Measurements from ENCODE around the gene EIF2B4.

The EIF2B4 gene

GRCh38 chr2:27376866-27377617, 6.9 kb upstream of the EIF2B4 start:
- WGBS, 2 experiments = 83 to 85% methylated on average over 10 of the region's 10 CpGs

GRCh38 chr2:27376151-27376865, 6.2 kb upstream of the EIF2B4 start:
- Histone ChIP-seq H3K4me1 (ENCODE audit: control insufficient read depth, insufficient read depth, low read length) (peaks cover 18% of the 10 kb centered on the region), H3K27ac (ENCODE audit: insufficient read depth, low read depth, low read length, poor library complexity, severe bottlenecking) (no peak overlapping the region), H3K27me3 (ENCODE audit: control insufficient read depth, insufficient read depth, low read length, poor library complexity, severe bottlenecking) (no peaks in the 10 kb centered on the region), H3K4me3 (ENCODE audit: insufficient read depth, low read depth, low read length) (no peak overlapping the region), H3K36me3 (ENCODE audit: control insufficient read depth, insufficient read depth, low read length) (peaks cover 56% of the 10 kb centered on the region), H3K9me3 (ENCODE audit: control insufficient read depth, low read length) (no peaks in the 10 kb centered on the region)
- WGBS, 2 experiments = 96% methylated on average over 16 of the region's 16 CpGs

More at GRCh38 chr2:27376866-27377617, 6.9 kb upstream of the EIF2B4 start:
- H3K9me3 ChIP-seq (ENCODE audit: control insufficient read depth, low read length) = no peaks in the 10 kb centered on the region
- H3K27me3 ChIP-seq (ENCODE audit: control insufficient read depth, insufficient read depth, low read length, poor library complexity, severe bottlenecking) = no peaks in the 10 kb centered on the region
- peaks cover 16% of the 10 kb centered on the region for H3K4me1 ChIP-seq (ENCODE audit: control insufficient read depth, insufficient read depth, low read length)
- H3K27ac ChIP-seq (ENCODE audit: insufficient read depth, low read depth, low read length, poor library complexity, severe bottlenecking) = no peak overlapping the region
- H3K4me3 ChIP-seq (ENCODE audit: insufficient read depth, low read depth, low read length) = no peak overlapping the region
- peaks cover 63% of the 10 kb centered on the region for H3K36me3 ChIP-seq (ENCODE audit: control insufficient read depth, insufficient read depth, low read length)

- Histone ChIP-seq H3K27ac (ENCODE audit: insufficient read depth, low read depth, low read length, poor library complexity, severe bottlenecking) (no peak overlapping the region), H3K4me3 (ENCODE audit: insufficient read depth, low read depth, low read length) (no peak overlapping the region), H3K4me1 (ENCODE audit: control insufficient read depth, insufficient read depth, low read length) (peaks cover 18% of the 10 kb centered on the region), H3K36me3 (ENCODE audit: control insufficient read depth, insufficient read depth, low read length) (peaks cover 54% of the 10 kb centered on the region), H3K9me3 (ENCODE audit: control insufficient read depth, low read length) (no peaks in the 10 kb centered on the region), H3K27me3 (ENCODE audit: control insufficient read depth, insufficient read depth, low read length, poor library complexity, severe bottlenecking) (no peaks in the 10 kb centered on the region)
- WGBS, 2 experiments = 95 to 96% methylated on average over 20 of the region's 20 CpGs
These were observed 5.5 kb upstream of the EIF2B4 start for GRCh38 chr2:27375513-27376099.

GRCh38 chr2:27373567-27373966, 3.4 kb upstream of the EIF2B4 start:
- Histone ChIP-seq H3K4me3 (ENCODE audit: insufficient read depth, low read depth, low read length) (no peak overlapping the region), H3K36me3 (ENCODE audit: control insufficient read depth, insufficient read depth, low read length) (peaks cover 52% of the 10 kb centered on the region), H3K9me3 (ENCODE audit: control insufficient read depth, low read length) (no peaks in the 10 kb centered on the region), H3K27ac (ENCODE audit: insufficient read depth, low read depth, low read length, poor library complexity, severe bottlenecking) (no peak overlapping the region), H3K4me1 (ENCODE audit: control insufficient read depth, insufficient read depth, low read length) (peaks cover 17% of the 10 kb centered on the region), H3K27me3 (ENCODE audit: control insufficient read depth, insufficient read depth, low read length, poor library complexity, severe bottlenecking) (no peaks in the 10 kb centered on the region)
- 91 to 96% methylated on average over 5 of the region's 5 CpGs for WGBS, 2 experiments

- no peaks in the 10 kb centered on the region for H3K9me3 ChIP-seq (ENCODE audit: control insufficient read depth, low read length)
- H3K4me3 ChIP-seq (ENCODE audit: insufficient read depth, low read depth, low read length) = no peak overlapping the region
- WGBS, 2 experiments = 95 to 96% methylated on average over 6 of the region's 6 CpGs
- peaks cover 49% of the 10 kb centered on the region for H3K36me3 ChIP-seq (ENCODE audit: control insufficient read depth, insufficient read depth, low read length)
- no peak overlapping the region for H3K27ac ChIP-seq (ENCODE audit: insufficient read depth, low read depth, low read length, poor library complexity, severe bottlenecking)
- peaks cover 14% of the 10 kb centered on the region for H3K4me1 ChIP-seq (ENCODE audit: control insufficient read depth, insufficient read depth, low read length)
- H3K27me3 ChIP-seq (ENCODE audit: control insufficient read depth, insufficient read depth, low read length, poor library complexity, severe bottlenecking) = no peaks in the 10 kb centered on the region
These were observed 2.8 kb upstream of the EIF2B4 start for GRCh38 chr2:27372937-27373336.

GRCh38 chr2:27370816-27371620, 880 bp upstream of the EIF2B4 start:
- peaks cover 14% of the 10 kb centered on the region for H3K4me1 ChIP-seq (ENCODE audit: control insufficient read depth, insufficient read depth, low read length)
- peak overlapping the region; percentile 88 for H3K4me3 ChIP-seq (ENCODE audit: insufficient read depth, low read depth, low read length)
- no peaks in the 10 kb centered on the region for H3K9me3 ChIP-seq (ENCODE audit: control insufficient read depth, low read length)
- WGBS, 2 experiments = 5 to 6% methylated on average over 46 of the region's 46 CpGs
- peaks cover 48% of the 10 kb centered on the region for H3K36me3 ChIP-seq (ENCODE audit: control insufficient read depth, insufficient read depth, low read length)
- H3K27me3 ChIP-seq (ENCODE audit: control insufficient read depth, insufficient read depth, low read length, poor library complexity, severe bottlenecking) = no peaks in the 10 kb centered on the region
- H3K27ac ChIP-seq (ENCODE audit: insufficient read depth, low read depth, low read length, poor library complexity, severe bottlenecking) = peak overlapping the region; percentile 53

GRCh38 chr2:27369471-27370025, 590 bp downstream of the EIF2B4 start:
- no peaks in the 10 kb centered on the region for H3K27me3 ChIP-seq (ENCODE audit: control insufficient read depth, insufficient read depth, low read length, poor library complexity, severe bottlenecking)
- WGBS, 2 experiments = 7% methylated on average over 18 of the region's 18 CpGs
- peak overlapping the region; percentile 69 for H3K27ac ChIP-seq (ENCODE audit: insufficient read depth, low read depth, low read length, poor library complexity, severe bottlenecking)
- H3K4me1 ChIP-seq (ENCODE audit: control insufficient read depth, insufficient read depth, low read length) = peaks cover 14% of the 10 kb centered on the region
- H3K36me3 ChIP-seq (ENCODE audit: control insufficient read depth, insufficient read depth, low read length) = peaks cover 42% of the 10 kb centered on the region
- H3K4me3 ChIP-seq (ENCODE audit: insufficient read depth, low read depth, low read length) = peak overlapping the region; percentile 88
- H3K9me3 ChIP-seq (ENCODE audit: control insufficient read depth, low read length) = no peaks in the 10 kb centered on the region

GRCh38 chr2:27363933-27364332, 6.2 kb downstream of the EIF2B4 start:
- no peaks in the 10 kb centered on the region for H3K27me3 ChIP-seq (ENCODE audit: control insufficient read depth, insufficient read depth, low read length, poor library complexity, severe bottlenecking)
- no peak overlapping the region for H3K27ac ChIP-seq (ENCODE audit: insufficient read depth, low read depth, low read length, poor library complexity, severe bottlenecking)
- H3K36me3 ChIP-seq (ENCODE audit: control insufficient read depth, insufficient read depth, low read length) = peaks cover 31% of the 10 kb centered on the region
- H3K4me1 ChIP-seq (ENCODE audit: control insufficient read depth, insufficient read depth, low read length) = peaks cover 2% of the 10 kb centered on the region
- WGBS, 2 experiments = 88 to 98% methylated on average over 2 of the region's 2 CpGs
- H3K4me3 ChIP-seq (ENCODE audit: insufficient read depth, low read depth, low read length) = no peak overlapping the region
- no peaks in the 10 kb centered on the region for H3K9me3 ChIP-seq (ENCODE audit: control insufficient read depth, low read length)

- WGBS, 2 experiments = 90 to 93% methylated on average over 3 to 4 of the region's 4 CpGs
- no peak overlapping the region for H3K27ac ChIP-seq (ENCODE audit: insufficient read depth, low read depth, low read length, poor library complexity, severe bottlenecking)
- H3K4me1 ChIP-seq (ENCODE audit: control insufficient read depth, insufficient read depth, low read length) = no peaks in the 10 kb centered on the region
- no peak overlapping the region for H3K4me3 ChIP-seq (ENCODE audit: insufficient read depth, low read depth, low read length)
- no peaks in the 10 kb centered on the region for H3K9me3 ChIP-seq (ENCODE audit: control insufficient read depth, low read length)
- H3K27me3 ChIP-seq (ENCODE audit: control insufficient read depth, insufficient read depth, low read length, poor library complexity, severe bottlenecking) = no peaks in the 10 kb centered on the region
- peaks cover 33% of the 10 kb centered on the region for H3K36me3 ChIP-seq (ENCODE audit: control insufficient read depth, insufficient read depth, low read length)
These were observed 7.3 kb downstream of the EIF2B4 start for GRCh38 chr2:27362678-27363420.

All from ectodermal cell (in vitro differentiated cells).